Thoracic aorta (tissue), 2 donors: ENCODE results near the gene DOHH. TPM values are rescaled to one million over a fixed set of nuclear protein-coding genes. Genes with fewer than 3 reads are reported as not detected.

Experiments
- ATAC-seq: fragments of 150-250 bp; one replicate; pipeline ENCODE4 v1.8.0; 2017; ENCODE audit warnings: low read depth; ENCODE audit not compliant: insufficient number of reproducible peaks, low FRiP score
- DNase-seq: peaks from one replicate; pipeline ENCODE4 v3.0.0-alpha.2; 2020; ENCODE audit warnings: low spot score
- H3K27ac ChIP-seq, 2 donors: fragments of 200-600 bp; sonication (generic); 1 replicate in 1 of 2; 2 replicates in 1 of 2; pipeline ENCODE4 v1.5.1; 2016; ENCODE audit warnings: mild to moderate bottlenecking in 2 of 2, moderate library complexity in 2 of 2
- H3K27me3 ChIP-seq: fragments of 200-600 bp; sonication (generic); replicated peaks from 2 replicates; pipeline ENCODE4 v1.6.0; 2016; ENCODE audit warnings: mild to moderate bottlenecking; ENCODE audit not compliant: insufficient read depth
- H3K36me3 ChIP-seq: fragments of 200-600 bp; sonication (generic); one replicate; pipeline ENCODE4 v1.5.1; 2016
- H3K4me1 ChIP-seq, 2 donors: fragments of 200-600 bp; sonication (generic); 1 replicate in 1 of 2; 2 replicates in 1 of 2; pipeline versions ENCODE4 v1.5.1 to v1.6.0; 2016; ENCODE audit warnings: low read depth in 2 of 2, mild to moderate bottlenecking in 1 of 2; ENCODE audit not compliant: control insufficient read depth in 1 of 2
- H3K4me3 ChIP-seq: fragments of 200-600 bp; sonication (generic); 2 replicates; pipeline ENCODE4 v1.5.1; 2016; ENCODE audit warnings: mild to moderate bottlenecking
- H3K9me3 ChIP-seq: fragments of 200-600 bp; sonication (generic); 2 replicates; pipeline ENCODE4 v1.5.1; 2016
- total RNA-seq, 2 donors: library from RNA; depleted of rRNA; stranded (reverse); fragments of >200 nt; gene quantifications; one replicate each; pipeline versions ENCODE4 v1.1.0 to v1.2.3, GENCODE V29; 2016
- TF ChIP-seq, protein P1 (sequence below): fragments of 200-600 bp; sonication (generic); IDR thresholded peaks from one replicate; pipeline ENCODE4 v1.5.1; 2019; ENCODE audit warnings: antibody characterized with exemption

DOHH gene
- total RNA-seq, 2 donors from 2014 or later: 22.0 to 24.2 TPM

GRCh38 chr19:3546119-3546518 lies 45.6 kb upstream of the DOHH start:
- TF ChIP-seq, protein P1, sequence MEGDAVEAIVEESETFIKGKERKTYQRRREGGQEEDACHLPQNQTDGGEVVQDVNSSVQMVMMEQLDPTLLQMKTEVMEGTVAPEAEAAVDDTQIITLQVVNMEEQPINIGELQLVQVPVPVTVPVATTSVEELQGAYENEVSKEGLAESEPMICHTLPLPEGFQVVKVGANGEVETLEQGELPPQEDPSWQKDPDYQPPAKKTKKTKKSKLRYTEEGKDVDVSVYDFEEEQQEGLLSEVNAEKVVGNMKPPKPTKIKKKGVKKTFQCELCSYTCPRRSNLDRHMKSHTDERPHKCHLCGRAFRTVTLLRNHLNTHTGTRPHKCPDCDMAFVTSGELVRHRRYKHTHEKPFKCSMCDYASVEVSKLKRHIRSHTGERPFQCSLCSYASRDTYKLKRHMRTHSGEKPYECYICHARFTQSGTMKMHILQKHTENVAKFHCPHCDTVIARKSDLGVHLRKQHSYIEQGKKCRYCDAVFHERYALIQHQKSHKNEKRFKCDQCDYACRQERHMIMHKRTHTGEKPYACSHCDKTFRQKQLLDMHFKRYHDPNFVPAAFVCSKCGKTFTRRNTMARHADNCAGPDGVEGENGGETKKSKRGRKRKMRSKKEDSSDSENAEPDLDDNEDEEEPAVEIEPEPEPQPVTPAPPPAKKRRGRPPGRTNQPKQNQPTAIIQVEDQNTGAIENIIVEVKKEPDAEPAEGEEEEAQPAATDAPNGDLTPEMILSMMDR: no peak
- ATAC-seq (no peak), DNase-seq (no peak)
- Histone ChIP-seq H3K9me3 (no peaks in the 10 kb centered on the region), H3K27ac (no peak overlapping the region), H3K36me3 (no peaks in the 10 kb centered on the region), H3K4me3 (no peak overlapping the region), H3K27me3 (no peaks in the 10 kb centered on the region), H3K4me1 (peaks cover 0 to 14% of the 10 kb centered on the region in 2 donors)

DNA sequence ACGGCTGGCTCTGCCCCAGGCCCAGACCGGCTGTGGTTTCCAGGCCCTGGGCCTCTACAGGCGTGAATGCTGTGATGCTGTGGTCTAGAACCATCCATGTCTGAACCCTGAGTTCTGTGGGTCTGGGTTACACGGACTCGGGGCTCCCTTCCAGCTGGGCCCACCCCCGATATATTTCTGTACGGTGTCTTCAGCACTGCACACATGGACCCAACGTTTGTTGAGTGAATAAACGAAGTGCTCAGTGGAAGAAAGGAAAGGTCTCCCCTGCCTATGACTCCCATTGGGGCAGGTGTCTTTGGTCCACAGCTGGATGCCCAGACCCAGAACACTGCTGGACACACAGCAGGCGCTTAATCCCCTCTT lies 45.2 kb upstream of the DOHH start:
- no peaks in the 10 kb centered on the region for H3K36me3 ChIP-seq
- TF ChIP-seq, protein P1: no peak
- DNase-seq (no peak), ATAC-seq (no peak)
- no peaks in the 10 kb centered on the region for H3K9me3 ChIP-seq
- H3K4me3 ChIP-seq: no peak overlapping the region
- H3K27ac ChIP-seq: no peak overlapping the region
- peaks cover 0 to 14% of the 10 kb centered on the region in 2 donors for H3K4me1 ChIP-seq
- H3K27me3 ChIP-seq: no peaks in the 10 kb centered on the region

GRCh38 chr19:3544742-3545668 lies 44.5 kb upstream of the DOHH start:
- no peaks in the 10 kb centered on the region for H3K27me3 ChIP-seq
- no peaks in the 10 kb centered on the region for H3K36me3 ChIP-seq
- no peaks in the 10 kb centered on the region for H3K9me3 ChIP-seq
- H3K27ac ChIP-seq: no peak overlapping the region
- TF ChIP-seq, protein P1: peak; percentile 97
- DNase-seq (no peak), ATAC-seq (no peak)
- H3K4me1 ChIP-seq: peaks cover 0 to 14% of the 10 kb centered on the region in 2 donors
- no peak overlapping the region for H3K4me3 ChIP-seq

DNA sequence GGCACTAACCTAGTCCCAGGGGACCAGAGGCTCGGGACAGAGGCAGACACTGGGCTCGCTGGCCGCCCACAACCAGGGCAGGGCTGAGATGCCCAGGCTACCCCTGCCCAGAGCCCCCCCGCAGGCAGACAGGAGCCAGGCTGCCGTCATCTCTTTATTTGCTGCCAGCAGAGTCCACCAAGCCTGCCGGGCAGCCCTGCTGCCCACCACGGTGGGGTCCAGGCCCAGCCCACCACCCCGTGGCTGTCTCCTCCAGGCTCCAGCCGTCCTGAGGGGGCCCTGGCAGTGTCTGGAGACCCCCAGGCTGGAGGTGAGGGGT lies 43.5 kb upstream of the DOHH start:
- H3K27ac ChIP-seq: no peak overlapping the region

More for the DNA sequence above, 43.5 kb upstream of the DOHH start:
- H3K27me3 ChIP-seq: no peaks in the 10 kb centered on the region
- no peak for DNase-seq
- ATAC-seq: no peak
- TF ChIP-seq, protein P1: no peak
- no peak overlapping the region for H3K4me3 ChIP-seq
- no peaks in the 10 kb centered on the region for H3K9me3 ChIP-seq
- peaks cover 0 to 14% of the 10 kb centered on the region in 2 donors for H3K4me1 ChIP-seq
- no peaks in the 10 kb centered on the region for H3K36me3 ChIP-seq
